SK-N-SH (cell line): ENCODE data around the gene STK32C. TPM values are rescaled to one million over a fixed set of nuclear protein-coding genes. Genes with fewer than 3 reads are reported as not detected.

Experiments
- CTCF ChIA-PET: fragments of 300-600, 350-600 bp; formaldehyde crosslinking; extraction: SDS; loops from one replicate; lab custom pipeline; 2021; lab: Yijun Ruan, JAX
- POLR2A ChIA-PET: fragments of 350-600 bp; sonication (Branson Sonifier 250); formaldehyde crosslinking; extraction: SDS; loops from one replicate; lab custom pipeline; 2020; ENCODE audit warnings: antibody characterized with exemption, inconsistent platforms; lab: Yijun Ruan, JAX
- DNase-seq: peaks from one replicate; pipeline ENCODE4 v3.0.0; 2012
- H2AFZ ChIP-seq: fragments of 200-600 bp; sonication (generic); 2 replicates; pipeline ENCODE4 v1.8.1; 2016; ENCODE audit warnings: antibody characterized with exemption, mild to moderate bottlenecking, low read depth
- H3F3A ChIP-seq: fragments of 200-600 bp; sonication (generic); replicated peaks from 2 replicates; pipeline ENCODE3; 2016; ENCODE audit warnings: antibody characterized with exemption, mild to moderate bottlenecking; ENCODE audit not compliant: insufficient read depth
- H3K27ac ChIP-seq, 2 experiments: fragments of 200-500 bp in 1 of 2; fragments of 200-600 bp in 1 of 2; sonication (Bioruptor generic) in 1 of 2; sonication (generic), shearing (Covaris generic) in 1 of 2; 2 replicates each; pipeline versions ENCODE4 v1.5.1 to v1.6.1; 2014 to 2016; ENCODE audit warnings: low read depth in 2 of 2, inconsistent platforms in 1 of 2, low read length in 1 of 2, mild to moderate bottlenecking in 1 of 2, mixed read lengths in 1 of 2
- H3K27me3 ChIP-seq: fragments of 200-600 bp; sonication (generic), shearing (Covaris generic); 2 replicates; pipeline ENCODE4 v1.6.1; 2016; ENCODE audit warnings: mixed run types; ENCODE audit not compliant: insufficient read depth
- H3K36me3 ChIP-seq, 2 experiments: fragments of 200-500 bp in 1 of 2; fragments of 200-600 bp in 1 of 2; sonication (Bioruptor generic) in 1 of 2; sonication (generic) in 1 of 2; replicated peaks in 1 of 2; 2 replicates each; pipeline versions ENCODE3 to v1.5.1; 2014 to 2016; ENCODE audit warnings: low read length in 1 of 2, mild to moderate bottlenecking in 1 of 2; ENCODE audit not compliant: insufficient read depth in 2 of 2, control insufficient read depth in 1 of 2
- H3K4me1 ChIP-seq, 2 experiments: fragments of 200-500 bp in 1 of 2; fragments of 200-600 bp in 1 of 2; sonication (Bioruptor generic) in 1 of 2; sonication (generic), shearing (Covaris generic) in 1 of 2; 2 replicates each; pipeline versions ENCODE4 v1.5.1 to v1.6.1; 2014 to 2016; ENCODE audit warnings: low read depth in 1 of 2, low read length in 1 of 2, mixed run types in 1 of 2; ENCODE audit not compliant: insufficient read depth in 2 of 2, control insufficient read depth in 1 of 2
- H3K4me2 ChIP-seq: fragments of 200-600 bp; sonication (generic), shearing (Covaris generic); 2 replicates; pipeline ENCODE4 v1.6.1; 2017; ENCODE audit warnings: mixed run types
- H3K4me3 ChIP-seq, 2 experiments: fragments of 200-500 bp in 1 of 2; fragments of 200-600 bp in 1 of 2; sonication (Bioruptor generic) in 1 of 2; sonication (generic), shearing (Covaris generic) in 1 of 2; 2 replicates each; pipeline versions ENCODE4 v1.5.1 to v1.8.1; 2014 to 2016; ENCODE audit warnings: low read depth in 2 of 2, inconsistent platforms in 1 of 2, low read length in 1 of 2, mild to moderate bottlenecking in 1 of 2, mixed read lengths in 1 of 2, moderate library complexity in 1 of 2
- H3K79me2 ChIP-seq: fragments of 200-600 bp; sonication (generic); 2 replicates; pipeline ENCODE4 v1.8.1; 2017; ENCODE audit warnings: mild to moderate bottlenecking; ENCODE audit not compliant: insufficient read depth
- H3K9ac ChIP-seq: fragments of 200-600 bp; sonication (generic); 2 replicates; pipeline ENCODE4 v1.6.1; 2017; ENCODE audit warnings: mixed run types
- H3K9me2 ChIP-seq: fragments of 200-600 bp; sonication (generic); 2 replicates; pipeline ENCODE4 v1.6.1; 2017; ENCODE audit warnings: mixed run types
- H3K9me3 ChIP-seq: fragments of 200-600 bp; sonication (generic); 2 replicates; pipeline ENCODE4 v1.6.1; 2017; ENCODE audit warnings: mixed run types, mild to moderate bottlenecking, moderate library complexity
- H4K20me1 ChIP-seq: fragments of 200-600 bp; sonication (generic); 2 replicates; pipeline ENCODE4 v1.6.1; 2017; ENCODE audit warnings: mild to moderate bottlenecking, mixed run types; ENCODE audit not compliant: insufficient read depth
- CHD2 ChIP-seq: fragments of 150-350 bp; IDR thresholded peaks from 2 replicates; pipeline ENCODE4 v1.6.1; 2018; ENCODE audit warnings: low read length; ENCODE audit not compliant: partially characterized antibody
- EZH2phosphoT487 ChIP-seq: fragments of 200-600 bp; sonication (generic); IDR thresholded peaks from 2 replicates; pipeline ENCODE4 v1.6.1; 2017; ENCODE audit warnings: low read depth, mixed run types, mild to moderate bottlenecking, antibody characterized with exemption, moderate library complexity, borderline replicate concordance
- FOSL2 ChIP-seq: IDR thresholded peaks from 2 replicates; pipeline ENCODE4 v1.4.0; 2012; ENCODE audit warnings: low read depth, mild to moderate bottlenecking, moderate library complexity, borderline replicate concordance
- GABPA ChIP-seq: IDR thresholded peaks from 2 replicates; pipeline ENCODE4 v1.4.0; 2012; ENCODE audit warnings: low read depth, mild to moderate bottlenecking
- GATA2 ChIP-seq: sonication (generic); formaldehyde crosslinking; IDR thresholded peaks from 2 replicates; pipeline ENCODE4 v1.5.0; 2020; ENCODE audit warnings: mild to moderate bottlenecking, missing genetic modification reagents
- MEF2A ChIP-seq: IDR thresholded peaks from 2 replicates; pipeline ENCODE4 v1.4.0; 2012; ENCODE audit warnings: low read depth, borderline replicate concordance
- RAD21 ChIP-seq: IDR thresholded peaks from 2 replicates; pipeline ENCODE4 v1.6.1; 2012; ENCODE audit warnings: mild to moderate bottlenecking, low read length
- RCOR1 ChIP-seq: fragments of 150-350 bp; IDR thresholded peaks from 2 replicates; pipeline ENCODE4 v1.6.1; 2017; ENCODE audit warnings: antibody characterized with exemption, low read length
- RFX5 ChIP-seq: IDR thresholded peaks from 2 replicates; pipeline ENCODE4 v1.6.1; 2012; ENCODE audit warnings: mild to moderate bottlenecking, improper control_type of control experiment, low read length
- RXRA ChIP-seq: IDR thresholded peaks from 2 replicates; pipeline ENCODE4 v1.4.0; 2012; ENCODE audit warnings: low read depth, mild to moderate bottlenecking, borderline replicate concordance
- TCF12 ChIP-seq: IDR thresholded peaks from 2 replicates; pipeline ENCODE4 v1.4.0; 2012
- WGBS: methylation state at CpG from one replicate; pipeline ENCODE4 v1.1.6; 2017; ENCODE audit warnings: low lambda C conversion rate; 5-methylcytosine and 5-hydroxymethylcytosine counted together
- polyA plus RNA-seq, 3 experiments: library from polyadenylated mRNA; depleted of rRNA; stranded (reverse); fragments of >200 nt; gene quantifications; 2 replicates each; pipeline ENCODE4 v1.2.3, GENCODE V29; 2012
- TF ChIP-seq, protein P1 (sequence below): IDR thresholded peaks from 2 replicates; pipeline ENCODE4; 2012
- TF ChIP-seq, protein P2 (sequence below): IDR thresholded peaks from 2 replicates; pipeline ENCODE4 v1.4.0; 2012; ENCODE audit warnings: low read depth
- TF ChIP-seq, protein P3 (sequence below): fragments of 200-600 bp; sonication (generic); IDR thresholded peaks from 2 replicates; pipeline ENCODE4 v1.6.1; 2017; ENCODE audit warnings: antibody characterized with exemption, mild to moderate bottlenecking, moderate library complexity
- TF ChIP-seq, protein P4 (sequence below): IDR thresholded peaks from 2 replicates; pipeline ENCODE4 v1.6.1; 2012; ENCODE audit warnings: mild to moderate bottlenecking, low read depth, low read length, moderate library complexity
- TF ChIP-seq, protein P5 (sequence below): IDR thresholded peaks from 2 replicates; pipeline ENCODE4 v1.4.0; 2012; ENCODE audit warnings: low read depth, borderline replicate concordance

STK32C gene
- polyA plus RNA-seq, 1 of the 3 experiments (the other 2 are of a cell fraction) = 27.8 TPM

DNA sequence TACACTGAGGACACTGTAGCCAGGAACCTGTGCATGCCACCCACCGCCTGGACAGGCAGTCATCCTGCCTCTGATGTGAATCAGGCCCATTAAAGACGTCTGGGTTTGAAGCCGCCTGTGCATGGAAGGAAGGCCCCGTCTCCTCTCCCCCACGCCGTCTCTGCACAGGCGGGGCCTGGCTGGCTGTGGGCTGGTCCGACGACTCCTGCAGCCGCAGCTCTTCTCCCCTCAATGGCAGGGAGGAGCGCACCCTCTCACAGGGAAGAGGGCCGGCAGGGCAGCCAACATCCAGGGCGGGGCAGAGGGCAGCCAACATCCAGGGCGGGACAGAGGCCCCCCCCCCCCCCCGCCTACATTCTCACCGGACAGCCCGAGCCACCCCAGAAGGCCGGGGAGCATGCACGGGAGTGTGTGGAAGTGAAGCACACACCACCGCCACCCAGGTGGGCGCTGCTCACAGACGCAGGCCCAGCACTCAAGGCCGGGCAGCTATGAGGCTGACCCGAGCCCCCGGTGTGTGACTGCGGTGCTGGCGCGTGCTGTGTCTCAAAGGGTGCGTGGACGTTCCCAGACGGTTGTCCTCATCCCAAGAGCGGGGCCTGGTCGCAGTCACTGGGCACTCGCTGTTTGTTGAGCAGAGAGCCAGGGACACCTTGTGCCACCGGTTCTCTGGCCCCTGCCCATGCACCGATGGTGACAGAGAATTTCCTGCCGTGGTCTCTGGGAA is 101.9 kb downstream of the STK32C start:
- H3K36me3 ChIP-seq = peaks cover 0 to 20% of the 10 kb centered on the region in 2 experiments
- H3K4me2 ChIP-seq = no peak overlapping the region
- DNase-seq = no peak
- no peak overlapping the region for H2AFZ ChIP-seq
- H3K27ac ChIP-seq = no peak overlapping the region; a peak in 1 of 4 replicates
- no peaks in the 10 kb centered on the region for H4K20me1 ChIP-seq
- H3K9me2 ChIP-seq = no peaks in the 10 kb centered on the region
- H3K79me2 ChIP-seq = no peaks in the 10 kb centered on the region
- H3K4me1 ChIP-seq = no peaks in the 10 kb centered on the region; a peak in 1 of 4 replicates
- no peaks in the 10 kb centered on the region for H3F3A ChIP-seq
- 88% methylated on average over 15 of the region's 37 CpGs for WGBS
- CTCF ChIA-PET = no interaction called here
- H3K27me3 ChIP-seq = no peaks in the 10 kb centered on the region
- no peaks in the 10 kb centered on the region for H3K9me3 ChIP-seq
- POLR2A ChIA-PET = interaction anchor here (1.1 kb wide), 1 partner anchor 18 kb away, joined by 3 read pairs; no protein-coding TSS in a partner anchor
- no peak overlapping the region for H3K9ac ChIP-seq
- TF ChIP-seq MEF2A = no peak
- no peak for TF ChIP-seq FOSL2
- TF ChIP-seq EZH2phosphoT487 = no peak
- TF ChIP-seq RCOR1 = no peak
- TF ChIP-seq GATA2 (CRISPR knock-in tag) = no peak
- TF ChIP-seq, protein P1, sequence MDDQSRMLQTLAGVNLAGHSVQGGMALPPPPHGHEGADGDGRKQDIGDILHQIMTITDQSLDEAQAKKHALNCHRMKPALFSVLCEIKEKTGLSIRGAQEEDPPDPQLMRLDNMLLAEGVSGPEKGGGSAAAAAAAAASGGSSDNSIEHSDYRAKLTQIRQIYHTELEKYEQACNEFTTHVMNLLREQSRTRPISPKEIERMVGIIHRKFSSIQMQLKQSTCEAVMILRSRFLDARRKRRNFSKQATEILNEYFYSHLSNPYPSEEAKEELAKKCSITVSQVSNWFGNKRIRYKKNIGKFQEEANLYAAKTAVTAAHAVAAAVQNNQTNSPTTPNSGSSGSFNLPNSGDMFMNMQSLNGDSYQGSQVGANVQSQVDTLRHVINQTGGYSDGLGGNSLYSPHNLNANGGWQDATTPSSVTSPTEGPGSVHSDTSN = no peak
- TF ChIP-seq TCF12 = no peak
- no peak for TF ChIP-seq GABPA
- TF ChIP-seq, protein P2, sequence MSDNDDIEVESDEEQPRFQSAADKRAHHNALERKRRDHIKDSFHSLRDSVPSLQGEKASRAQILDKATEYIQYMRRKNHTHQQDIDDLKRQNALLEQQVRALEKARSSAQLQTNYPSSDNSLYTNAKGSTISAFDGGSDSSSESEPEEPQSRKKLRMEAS = no peak
- TF ChIP-seq CHD2 = no peak
- no peak for TF ChIP-seq RFX5
- TF ChIP-seq, protein P3, sequence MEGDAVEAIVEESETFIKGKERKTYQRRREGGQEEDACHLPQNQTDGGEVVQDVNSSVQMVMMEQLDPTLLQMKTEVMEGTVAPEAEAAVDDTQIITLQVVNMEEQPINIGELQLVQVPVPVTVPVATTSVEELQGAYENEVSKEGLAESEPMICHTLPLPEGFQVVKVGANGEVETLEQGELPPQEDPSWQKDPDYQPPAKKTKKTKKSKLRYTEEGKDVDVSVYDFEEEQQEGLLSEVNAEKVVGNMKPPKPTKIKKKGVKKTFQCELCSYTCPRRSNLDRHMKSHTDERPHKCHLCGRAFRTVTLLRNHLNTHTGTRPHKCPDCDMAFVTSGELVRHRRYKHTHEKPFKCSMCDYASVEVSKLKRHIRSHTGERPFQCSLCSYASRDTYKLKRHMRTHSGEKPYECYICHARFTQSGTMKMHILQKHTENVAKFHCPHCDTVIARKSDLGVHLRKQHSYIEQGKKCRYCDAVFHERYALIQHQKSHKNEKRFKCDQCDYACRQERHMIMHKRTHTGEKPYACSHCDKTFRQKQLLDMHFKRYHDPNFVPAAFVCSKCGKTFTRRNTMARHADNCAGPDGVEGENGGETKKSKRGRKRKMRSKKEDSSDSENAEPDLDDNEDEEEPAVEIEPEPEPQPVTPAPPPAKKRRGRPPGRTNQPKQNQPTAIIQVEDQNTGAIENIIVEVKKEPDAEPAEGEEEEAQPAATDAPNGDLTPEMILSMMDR = no peak
- TF ChIP-seq, protein P4, sequence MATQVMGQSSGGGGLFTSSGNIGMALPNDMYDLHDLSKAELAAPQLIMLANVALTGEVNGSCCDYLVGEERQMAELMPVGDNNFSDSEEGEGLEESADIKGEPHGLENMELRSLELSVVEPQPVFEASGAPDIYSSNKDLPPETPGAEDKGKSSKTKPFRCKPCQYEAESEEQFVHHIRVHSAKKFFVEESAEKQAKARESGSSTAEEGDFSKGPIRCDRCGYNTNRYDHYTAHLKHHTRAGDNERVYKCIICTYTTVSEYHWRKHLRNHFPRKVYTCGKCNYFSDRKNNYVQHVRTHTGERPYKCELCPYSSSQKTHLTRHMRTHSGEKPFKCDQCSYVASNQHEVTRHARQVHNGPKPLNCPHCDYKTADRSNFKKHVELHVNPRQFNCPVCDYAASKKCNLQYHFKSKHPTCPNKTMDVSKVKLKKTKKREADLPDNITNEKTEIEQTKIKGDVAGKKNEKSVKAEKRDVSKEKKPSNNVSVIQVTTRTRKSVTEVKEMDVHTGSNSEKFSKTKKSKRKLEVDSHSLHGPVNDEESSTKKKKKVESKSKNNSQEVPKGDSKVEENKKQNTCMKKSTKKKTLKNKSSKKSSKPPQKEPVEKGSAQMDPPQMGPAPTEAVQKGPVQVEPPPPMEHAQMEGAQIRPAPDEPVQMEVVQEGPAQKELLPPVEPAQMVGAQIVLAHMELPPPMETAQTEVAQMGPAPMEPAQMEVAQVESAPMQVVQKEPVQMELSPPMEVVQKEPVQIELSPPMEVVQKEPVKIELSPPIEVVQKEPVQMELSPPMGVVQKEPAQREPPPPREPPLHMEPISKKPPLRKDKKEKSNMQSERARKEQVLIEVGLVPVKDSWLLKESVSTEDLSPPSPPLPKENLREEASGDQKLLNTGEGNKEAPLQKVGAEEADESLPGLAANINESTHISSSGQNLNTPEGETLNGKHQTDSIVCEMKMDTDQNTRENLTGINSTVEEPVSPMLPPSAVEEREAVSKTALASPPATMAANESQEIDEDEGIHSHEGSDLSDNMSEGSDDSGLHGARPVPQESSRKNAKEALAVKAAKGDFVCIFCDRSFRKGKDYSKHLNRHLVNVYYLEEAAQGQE = no peak
- TF ChIP-seq RXRA = no peak
- TF ChIP-seq, protein P5, sequence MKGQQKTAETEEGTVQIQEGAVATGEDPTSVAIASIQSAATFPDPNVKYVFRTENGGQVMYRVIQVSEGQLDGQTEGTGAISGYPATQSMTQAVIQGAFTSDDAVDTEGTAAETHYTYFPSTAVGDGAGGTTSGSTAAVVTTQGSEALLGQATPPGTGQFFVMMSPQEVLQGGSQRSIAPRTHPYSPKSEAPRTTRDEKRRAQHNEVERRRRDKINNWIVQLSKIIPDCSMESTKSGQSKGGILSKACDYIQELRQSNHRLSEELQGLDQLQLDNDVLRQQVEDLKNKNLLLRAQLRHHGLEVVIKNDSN = no peak
- no peak for TF ChIP-seq RAD21
- TF ChIP-seq, all 33 proteins: peak for 0
- H3K4me3 ChIP-seq = no peak overlapping the region
